GM19397 (cell line): ENCODE measurements around the gene NR2E1.

Experiments used
- ATAC-seq: cut with Tn5 transposase; IDR thresholded peaks from one replicate; pipeline ENCODE4 v1.9.1; 2021; ENCODE audit warnings: mild to moderate bottlenecking, moderate library complexity; ENCODE audit not compliant: unreplicated experiment

The NR2E1 gene

GRCh38 chr6:108170332-108171290 lies 4.8 kb downstream of the NR2E1 start:
- ATAC-seq = no peak

- ATAC-seq = no peak
These were observed 5.6 kb downstream of the NR2E1 start for GRCh38 chr6:108171291-108171917.

- no peak for ATAC-seq
These were observed 6.2 kb downstream of the NR2E1 start for GRCh38 chr6:108171918-108172516.

GRCh38 chr6:108174371-108175175 lies 8.8 kb downstream of the NR2E1 start:
- no peak for ATAC-seq

GRCh38 chr6:108175176-108175591 lies 9.4 kb downstream of the NR2E1 start:
- ATAC-seq = no peak

GRCh38 chr6:108175592-108176279 lies 9.9 kb downstream of the NR2E1 start:
- no peak for ATAC-seq

GRCh38 chr6:108176281-108177089 lies 10.7 kb downstream of the NR2E1 start:
- ATAC-seq = no peak

GRCh38 chr6:108179741-108180140 lies 13.9 kb downstream of the NR2E1 start:
- ATAC-seq = no peak

GRCh38 chr6:108180266-108180665 lies 14.4 kb downstream of the NR2E1 start:
- ATAC-seq = no peak

- ATAC-seq = no peak
These were observed 15.0 kb downstream of the NR2E1 start for GRCh38 chr6:108180776-108181175.

- no peak for ATAC-seq
These were observed 20.4 kb downstream of the NR2E1 start for GRCh38 chr6:108186226-108186625.

GRCh38 chr6:108187519-108187918 lies 21.7 kb downstream of the NR2E1 start:
- ATAC-seq = no peak

- no peak for ATAC-seq
These were observed 27.3 kb downstream of the NR2E1 start for GRCh38 chr6:108193131-108193530.

- ATAC-seq = no peak
These were observed 28.0 kb downstream of the NR2E1 start for GRCh38 chr6:108193835-108194234.

GRCh38 chr6:108194503-108194902 lies 28.7 kb downstream of the NR2E1 start:
- no peak for ATAC-seq

GRCh38 chr6:108195209-108195608 lies 29.4 kb downstream of the NR2E1 start:
- no peak for ATAC-seq

- ATAC-seq = no peak
These were observed 33.1 kb downstream of the NR2E1 start for GRCh38 chr6:108198761-108199498.

- ATAC-seq = no peak
These were observed 34.4 kb downstream of the NR2E1 start for GRCh38 chr6:108200186-108200585.

- no peak for ATAC-seq
These were observed 34.8 kb downstream of the NR2E1 start for GRCh38 chr6:108200631-108201030.
